ENCODE measurements around the gene SPECC1. TPM values are rescaled to one million over a fixed set of nuclear protein-coding genes. Genes with fewer than 3 reads are reported as not detected.

SPECC1 gene
- polyA plus RNA-seq, 3 donors: 36.0 to 58.4 (median 50.5) TPM

GRCh38 chr17:20216154-20216815, 207.1 kb downstream of the SPECC1 start:
- H3K79me2 ChIP-seq (ENCODE audit: insufficient read depth, low read length): peaks cover 53% of the 10 kb centered on the region
- TF ChIP-seq CTCF (IDR thresholded peaks at IDR 0.05): no peak
- Mint-ChIP-seq H3K27ac (peak overlapping the region in 2 of 7 donors; percentile 16 to 40), H3K4me1 (peaks cover 4% of the 10 kb centered on the region), H3K27me3 (ENCODE audit: low read depth in 3 of 3) (no peaks in the 10 kb centered on the region), H3K36me3 (peaks cover 34 to 63% of the 10 kb centered on the region in 2 donors), H3K4me3 (no peak overlapping the region), H3K9me3 (peaks cover 0 to 3% (median 0%) of the 10 kb centered on the region in 7 donors)
- no peaks in the 10 kb centered on the region for H3K27me3 ChIP-seq (ENCODE audit: control insufficient read depth in 2 of 2, insufficient read depth in 2 of 2, low read length in 2 of 2)
- intact Hi-C loops (cut with micrococcal nuclease): no loop called here
- no peak overlapping the region for H3K9ac ChIP-seq (ENCODE audit: insufficient read depth, low read length, poor library complexity, severe bottlenecking)
- no peaks in the 10 kb centered on the region for H3K4me1 ChIP-seq (ENCODE audit: control insufficient read depth in 1 of 2, insufficient read depth in 2 of 2, low read length in 2 of 2)
- no peak overlapping the region for H2AFZ ChIP-seq (ENCODE audit: insufficient read depth, low read depth, low read length, poor library complexity, severe bottlenecking)
- no peaks in the 10 kb centered on the region for H3K9me3 ChIP-seq (replicated peaks in 1 of 2; ENCODE audit: control insufficient read depth in 1 of 2, insufficient read depth in 1 of 2, low read length in 2 of 2)
- peaks cover 63% of the 10 kb centered on the region for H4K20me1 ChIP-seq (ENCODE audit: insufficient read depth, low read length)
- peaks cover 22 to 70% of the 10 kb centered on the region in 2 donors for H3K36me3 ChIP-seq (replicated peaks in 1 of 2; ENCODE audit: control insufficient read depth in 1 of 2, insufficient read depth in 2 of 2, low read length in 2 of 2)
- H3K4me3 ChIP-seq (replicated peaks in 1 of 3; ENCODE audit: low read depth in 2 of 3, low read length in 3 of 3): no peak overlapping the region
- H3K4me2 ChIP-seq (replicated peaks; ENCODE audit: extremely low read depth, low read length, poor library complexity, severe bottlenecking): no peak overlapping the region
- no peak overlapping the region for H3K27ac ChIP-seq (ENCODE audit: low read depth in 1 of 2, low read length in 2 of 2)
- no peak for DNase-seq
- WGBS (ENCODE audit: insufficient coverage): 86% methylated on average over 1 of the region's 6 CpGs

- H3K27me3 ChIP-seq (ENCODE audit: control insufficient read depth in 2 of 2, insufficient read depth in 2 of 2, low read length in 2 of 2): no peaks in the 10 kb centered on the region
- peaks cover 0 to under 1% (median 0%) of the 10 kb centered on the region in 7 donors for H3K9me3 Mint-ChIP-seq
- H4K20me1 ChIP-seq (ENCODE audit: insufficient read depth, low read length): peaks cover 62% of the 10 kb centered on the region
- H3K36me3 Mint-ChIP-seq: peaks cover 33 to 63% of the 10 kb centered on the region in 2 donors
- peaks cover 4% of the 10 kb centered on the region for H3K4me1 Mint-ChIP-seq
- no peak overlapping the region for H3K4me3 ChIP-seq (replicated peaks in 1 of 3; ENCODE audit: low read depth in 2 of 3, low read length in 3 of 3)
- intact Hi-C loops (cut with micrococcal nuclease): no loop called here
- H3K4me3 Mint-ChIP-seq: no peak overlapping the region
- TF ChIP-seq CTCF (IDR thresholded peaks at IDR 0.05): no peak
- WGBS (ENCODE audit: insufficient coverage): 100% methylated on average over 2 of the region's 3 CpGs
- H3K9ac ChIP-seq (ENCODE audit: insufficient read depth, low read length, poor library complexity, severe bottlenecking): no peak overlapping the region
- no peak overlapping the region for H3K4me2 ChIP-seq (replicated peaks; ENCODE audit: extremely low read depth, low read length, poor library complexity, severe bottlenecking)
- no peaks in the 10 kb centered on the region for H3K4me1 ChIP-seq (ENCODE audit: control insufficient read depth in 1 of 2, insufficient read depth in 2 of 2, low read length in 2 of 2)
- H3K27ac Mint-ChIP-seq: peak overlapping the region in 3 of 7 donors; percentile 38 to 60 (median 55)
- no peaks in the 10 kb centered on the region for H3K9me3 ChIP-seq (replicated peaks in 1 of 2; ENCODE audit: control insufficient read depth in 1 of 2, insufficient read depth in 1 of 2, low read length in 2 of 2)
- no peaks in the 10 kb centered on the region for H3K27me3 Mint-ChIP-seq (ENCODE audit: low read depth in 3 of 3)
- H3K27ac ChIP-seq (ENCODE audit: low read depth in 1 of 2, low read length in 2 of 2): no peak overlapping the region
- H2AFZ ChIP-seq (ENCODE audit: insufficient read depth, low read depth, low read length, poor library complexity, severe bottlenecking): no peak overlapping the region
- peaks cover 54% of the 10 kb centered on the region for H3K79me2 ChIP-seq (ENCODE audit: insufficient read depth, low read length)
- no peak for DNase-seq
- H3K36me3 ChIP-seq (replicated peaks in 1 of 2; ENCODE audit: control insufficient read depth in 1 of 2, insufficient read depth in 2 of 2, low read length in 2 of 2): peaks cover 17 to 68% of the 10 kb centered on the region in 2 donors
Measured at GRCh38 chr17:20216853-20217252, 207.7 kb downstream of the SPECC1 start.
